ENCODE results near the gene EHD2.

DNA sequence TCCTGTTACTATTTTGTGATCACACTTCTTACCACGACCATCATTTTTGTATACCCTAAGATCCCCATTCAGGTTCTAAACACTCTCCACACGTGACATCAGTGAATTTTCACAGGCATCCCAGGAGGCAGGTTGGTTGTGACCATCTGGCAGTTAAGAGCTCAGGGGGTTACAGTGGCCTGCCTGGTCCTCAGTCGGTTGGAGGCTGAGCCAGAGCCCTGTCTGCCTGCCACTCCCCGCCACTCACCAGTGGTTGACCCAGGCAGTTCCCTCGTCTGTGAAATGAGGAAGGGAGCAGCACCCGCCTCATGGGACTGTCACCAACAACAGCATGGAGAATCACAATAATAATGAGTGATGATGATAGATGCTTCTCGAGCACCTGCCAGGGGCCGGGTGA, 36.4 kb upstream of the EHD2 start:
- TF ChIP-seq, protein P1, sequence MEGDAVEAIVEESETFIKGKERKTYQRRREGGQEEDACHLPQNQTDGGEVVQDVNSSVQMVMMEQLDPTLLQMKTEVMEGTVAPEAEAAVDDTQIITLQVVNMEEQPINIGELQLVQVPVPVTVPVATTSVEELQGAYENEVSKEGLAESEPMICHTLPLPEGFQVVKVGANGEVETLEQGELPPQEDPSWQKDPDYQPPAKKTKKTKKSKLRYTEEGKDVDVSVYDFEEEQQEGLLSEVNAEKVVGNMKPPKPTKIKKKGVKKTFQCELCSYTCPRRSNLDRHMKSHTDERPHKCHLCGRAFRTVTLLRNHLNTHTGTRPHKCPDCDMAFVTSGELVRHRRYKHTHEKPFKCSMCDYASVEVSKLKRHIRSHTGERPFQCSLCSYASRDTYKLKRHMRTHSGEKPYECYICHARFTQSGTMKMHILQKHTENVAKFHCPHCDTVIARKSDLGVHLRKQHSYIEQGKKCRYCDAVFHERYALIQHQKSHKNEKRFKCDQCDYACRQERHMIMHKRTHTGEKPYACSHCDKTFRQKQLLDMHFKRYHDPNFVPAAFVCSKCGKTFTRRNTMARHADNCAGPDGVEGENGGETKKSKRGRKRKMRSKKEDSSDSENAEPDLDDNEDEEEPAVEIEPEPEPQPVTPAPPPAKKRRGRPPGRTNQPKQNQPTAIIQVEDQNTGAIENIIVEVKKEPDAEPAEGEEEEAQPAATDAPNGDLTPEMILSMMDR (conservative IDR thresholded peaks at IDR 0.05 in 1 of 2, IDR thresholded peaks at IDR 0.05 in 1 of 2; ENCODE audit: extremely low read depth in 1 of 2, insufficient read depth in 1 of 2, low read depth in 1 of 2, low read length in 2 of 2), result no peak
- TF ChIP-seq EZH2 (IDR thresholded peaks at IDR 0.05; ENCODE audit: borderline replicate concordance, low read length), result no peak
